KMS-11 (cell line): ENCODE measurements around the gene PRKCH.

Source experiments
- H2AFZ ChIP-seq: fragments of 200-600 bp; sonication (generic); 2 replicates; pipeline ENCODE4 v1.6.1; 2016; ENCODE audit warnings: antibody characterized with exemption, mixed run types, low read depth
- H3K27ac ChIP-seq: fragments of 200-600 bp; sonication (generic); 2 replicates; pipeline ENCODE4 v1.6.1; 2016; ENCODE audit warnings: mild to moderate bottlenecking, mixed run types
- H3K27me3 ChIP-seq: fragments of 200-600 bp; sonication (generic); 2 replicates; pipeline ENCODE4 v1.6.1; 2017; ENCODE audit warnings: mild to moderate bottlenecking, low read depth, mixed run types, moderate library complexity; ENCODE audit not compliant: insufficient read depth
- H3K36me3 ChIP-seq: fragments of 200-600 bp; sonication (generic); 2 replicates; pipeline ENCODE4 v1.6.1; 2017; ENCODE audit warnings: mild to moderate bottlenecking, mixed run types; ENCODE audit not compliant: insufficient read depth
- H3K4me1 ChIP-seq: fragments of 200-600 bp; sonication (generic); 2 replicates; pipeline ENCODE4 v1.6.1; 2016; ENCODE audit warnings: mild to moderate bottlenecking, low read depth, mixed run types; ENCODE audit not compliant: poor library complexity, severe bottlenecking
- H3K4me2 ChIP-seq: fragments of 200-600 bp; sonication (generic); 2 replicates; pipeline ENCODE4 v1.7.0; 2016; ENCODE audit warnings: mild to moderate bottlenecking, mixed run types
- H3K4me3 ChIP-seq: fragments of 200-600 bp; sonication (generic); IDR thresholded peaks from 2 replicates; pipeline ENCODE4 v1.6.1; 2017; ENCODE audit warnings: low read depth, low read length, mixed read lengths; ENCODE audit not compliant: insufficient read depth
- H3K79me2 ChIP-seq: fragments of 200-600 bp; sonication (generic); 2 replicates; pipeline ENCODE4 v1.6.1; 2016; ENCODE audit warnings: low read depth, mixed run types; ENCODE audit not compliant: insufficient read depth
- H3K9ac ChIP-seq: fragments of 200-600 bp; sonication (generic); 2 replicates; pipeline ENCODE4 v1.6.1; 2016; ENCODE audit warnings: mild to moderate bottlenecking, mixed run types
- H4K20me1 ChIP-seq: fragments of 200-600 bp; sonication (generic); 2 replicates; pipeline ENCODE4 v1.6.1; 2016; ENCODE audit warnings: mild to moderate bottlenecking, mixed run types; ENCODE audit not compliant: insufficient read depth
- CTCF ChIP-seq: fragments of 200-600 bp; sonication (generic); conservative IDR thresholded peaks from 2 replicates; pipeline ENCODE4 v1.6.1; 2017; ENCODE audit warnings: low read depth, mild to moderate bottlenecking, antibody characterized with exemption, low read length, moderate library complexity, mixed read lengths

Gene PRKCH

GRCh38 chr14:61453103-61453767, 131.9 kb downstream of the PRKCH start:
- H3K9ac ChIP-seq, result no peak overlapping the region
- no peaks in the 10 kb centered on the region for H3K79me2 ChIP-seq
- H3K36me3 ChIP-seq, result no peaks in the 10 kb centered on the region
- H3K27ac ChIP-seq, result no peak overlapping the region
- no peak overlapping the region for H3K4me2 ChIP-seq
- no peaks in the 10 kb centered on the region for H3K27me3 ChIP-seq
- no peak overlapping the region for H3K4me3 ChIP-seq
- H2AFZ ChIP-seq, result no peak overlapping the region
- H4K20me1 ChIP-seq, result no peaks in the 10 kb centered on the region
- no peaks in the 10 kb centered on the region for H3K4me1 ChIP-seq
- no peak for TF ChIP-seq CTCF

- H3K4me2 ChIP-seq, result no peak overlapping the region
- H3K4me1 ChIP-seq, result no peaks in the 10 kb centered on the region
- H3K36me3 ChIP-seq, result no peaks in the 10 kb centered on the region
- H2AFZ ChIP-seq, result no peak overlapping the region
- H3K9ac ChIP-seq, result no peak overlapping the region
- H3K79me2 ChIP-seq, result no peaks in the 10 kb centered on the region
- no peak for TF ChIP-seq CTCF
- no peak overlapping the region for H3K27ac ChIP-seq
- H4K20me1 ChIP-seq, result no peaks in the 10 kb centered on the region
- H3K4me3 ChIP-seq, result no peak overlapping the region
- no peaks in the 10 kb centered on the region for H3K27me3 ChIP-seq
These were observed 133.2 kb downstream of the PRKCH start for GRCh38 chr14:61454545-61454944.

GRCh38 chr14:61455351-61455750, 134.0 kb downstream of the PRKCH start:
- H2AFZ ChIP-seq, result no peak overlapping the region
- H3K4me1 ChIP-seq, result no peaks in the 10 kb centered on the region
- H3K4me3 ChIP-seq, result no peak overlapping the region
- H3K36me3 ChIP-seq, result no peaks in the 10 kb centered on the region
- no peak overlapping the region for H3K9ac ChIP-seq
- no peaks in the 10 kb centered on the region for H3K79me2 ChIP-seq
- H3K27ac ChIP-seq, result no peak overlapping the region
- no peaks in the 10 kb centered on the region for H3K27me3 ChIP-seq
- H3K4me2 ChIP-seq, result no peak overlapping the region
- TF ChIP-seq CTCF, result no peak
- H4K20me1 ChIP-seq, result no peaks in the 10 kb centered on the region

- Histone ChIP-seq H3K4me1 (no peaks in the 10 kb centered on the region), H2AFZ (no peak overlapping the region), H3K4me2 (no peak overlapping the region), H3K9ac (no peak overlapping the region), H3K27me3 (no peaks in the 10 kb centered on the region), H3K36me3 (no peaks in the 10 kb centered on the region), H4K20me1 (no peaks in the 10 kb centered on the region), H3K79me2 (no peaks in the 10 kb centered on the region), H3K4me3 (no peak overlapping the region), H3K27ac (no peak overlapping the region)
- peak; percentile 72 for TF ChIP-seq CTCF
These were observed 135.3 kb downstream of the PRKCH start for GRCh38 chr14:61456720-61457119.
